NCI-H2227 (cell line): ENCODE results near the gene DNAJC27.

ENCODE experiments used
- DNase-seq: peaks from one replicate; lab custom pipeline; 2025; ENCODE audit not compliant: unreplicated experiment; lab: John Stamatoyannopoulos, UW

Gene DNAJC27

GRCh38 chr2:24909555-24910177, 62.1 kb downstream of the DNAJC27 start:
- no peak for DNase-seq

- DNase-seq, result no peak
These were observed 63.3 kb downstream of the DNAJC27 start for GRCh38 chr2:24908461-24908901.

DNA sequence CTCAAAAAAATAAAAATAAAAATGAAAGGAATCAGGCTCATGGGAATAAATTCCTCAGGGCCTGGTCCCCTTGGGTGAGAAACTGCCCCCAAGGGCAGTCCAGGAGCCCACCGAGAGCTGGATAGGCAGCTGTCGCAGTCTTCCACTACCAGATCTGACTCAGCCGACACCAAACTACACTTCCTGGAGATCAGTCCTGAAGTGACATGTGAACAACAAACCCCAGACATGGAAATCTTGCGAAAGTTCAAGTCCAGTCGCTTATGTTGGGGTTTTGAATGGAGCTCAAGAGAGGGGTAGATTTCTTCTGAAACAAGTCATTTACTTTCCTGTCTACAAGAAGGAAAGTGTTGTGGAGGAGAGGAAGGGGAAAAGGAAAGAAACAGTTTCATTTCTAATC, 64.6 kb downstream of the DNAJC27 start:
- no peak for DNase-seq

GRCh38 chr2:24906466-24906865, 65.3 kb downstream of the DNAJC27 start:
- DNase-seq, result no peak

DNA sequence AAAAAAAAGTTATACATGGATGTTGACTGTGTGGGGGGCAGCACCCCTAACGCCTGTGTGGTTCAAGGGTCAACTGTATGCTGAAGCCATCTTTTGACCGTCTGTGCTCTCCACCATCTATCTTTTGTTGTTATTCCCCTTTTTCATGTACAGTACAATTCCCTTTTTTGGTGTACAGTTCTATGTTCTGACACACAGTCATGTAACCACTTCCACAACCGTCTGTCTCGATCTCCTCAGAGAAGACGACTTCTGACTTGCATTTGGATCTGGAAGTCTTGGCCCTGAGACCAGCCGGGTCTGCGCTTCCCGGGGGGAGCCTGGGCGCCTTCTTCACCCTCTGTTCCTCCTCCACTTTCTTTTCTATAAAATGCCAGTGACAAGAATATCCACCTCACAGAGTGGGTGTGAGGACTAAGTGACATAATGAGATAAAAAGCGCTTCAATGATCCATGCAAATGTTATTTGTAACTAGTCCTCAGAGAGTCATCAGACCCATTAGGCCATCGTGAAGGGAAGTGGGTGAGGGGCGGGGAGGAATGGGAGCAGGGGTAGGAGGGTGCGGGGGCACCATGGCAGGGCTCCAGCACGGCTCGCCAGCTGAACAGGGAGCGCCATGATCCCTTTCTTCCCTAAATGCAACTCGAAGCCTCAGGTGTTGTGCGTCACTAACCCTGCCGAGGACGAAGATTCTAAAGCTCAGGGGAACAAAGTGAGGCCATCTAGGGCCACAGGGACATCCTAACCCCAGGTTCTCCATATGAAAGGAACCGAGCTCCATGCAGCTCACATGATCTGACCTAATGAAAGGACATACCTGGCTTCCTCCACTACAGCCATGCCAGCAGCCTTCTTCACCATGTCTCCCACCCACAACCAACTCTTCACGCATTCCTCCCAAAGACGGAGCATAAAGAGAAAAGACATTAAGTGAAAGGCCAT, 68.3 kb downstream of the DNAJC27 start:
- DNase-seq, result no peak

GRCh38 chr2:24899361-24899910, 72.3 kb downstream of the DNAJC27 start:
- DNase-seq, result no peak

DNA sequence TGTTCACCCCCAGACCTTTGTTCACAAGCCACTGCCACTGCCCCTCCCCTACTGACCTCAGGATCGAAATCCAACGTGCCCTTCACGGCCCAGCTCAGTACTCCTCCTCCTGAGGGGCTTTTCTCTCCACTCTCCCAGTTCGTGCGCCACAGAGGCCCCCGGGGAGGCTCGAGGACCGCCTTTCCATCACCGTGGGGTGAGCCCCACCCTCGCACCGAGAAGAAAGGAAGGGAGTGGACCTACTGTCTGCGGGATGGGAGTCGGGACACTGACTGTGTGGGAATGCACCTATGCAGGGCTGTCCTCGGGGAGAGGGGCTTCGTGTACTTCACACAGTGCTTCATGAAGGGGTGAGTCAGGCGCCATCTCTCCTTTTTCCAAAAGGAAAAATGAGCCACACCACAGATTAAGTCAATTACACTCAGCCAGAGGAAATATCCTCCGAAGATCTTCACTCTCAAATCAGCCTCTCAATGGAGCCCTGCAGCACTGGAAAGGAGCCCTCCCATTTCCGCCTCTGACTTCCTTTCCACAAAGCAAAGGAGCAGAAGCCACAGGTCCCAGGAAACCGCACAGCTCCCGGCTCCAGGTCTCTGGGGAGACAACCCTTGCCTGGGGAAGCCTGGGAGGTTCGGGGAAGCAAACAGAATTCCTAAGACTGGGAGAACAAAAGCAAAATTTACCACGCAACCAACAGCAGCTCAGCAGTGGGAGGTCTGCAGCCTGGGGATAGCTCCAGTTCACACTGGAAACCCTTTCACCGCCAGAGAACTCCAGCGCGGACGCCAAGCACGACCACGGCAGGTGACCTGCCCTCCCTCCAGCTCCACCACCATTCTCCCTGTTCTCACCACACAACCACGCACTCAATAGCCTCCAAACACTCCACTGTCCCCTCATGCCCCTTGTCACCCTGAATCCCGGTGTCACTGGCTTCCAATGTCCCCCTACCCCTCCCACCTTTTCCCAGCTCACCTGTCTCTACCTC, 73.3 kb downstream of the DNAJC27 start:
- DNase-seq, result no peak

DNA sequence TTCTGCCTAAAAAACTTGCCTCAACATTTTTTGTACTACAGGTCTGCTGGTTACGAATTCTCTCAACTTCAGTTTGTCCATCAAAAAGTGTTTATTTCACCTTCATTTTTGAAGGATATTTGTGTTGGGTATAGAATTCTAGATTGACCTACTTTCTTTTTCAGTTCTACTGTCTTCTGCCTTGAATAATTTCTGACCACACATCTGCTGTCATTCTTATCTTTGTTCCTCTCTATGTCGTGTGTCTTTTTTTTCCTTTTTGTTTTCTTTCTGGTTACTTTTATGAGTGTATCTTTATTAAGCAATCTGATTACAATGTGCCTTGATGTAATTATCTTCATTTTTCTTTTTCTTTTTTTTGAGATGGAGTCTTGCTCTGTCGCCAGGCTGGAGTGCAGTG, 77.0 kb downstream of the DNAJC27 start:
- DNase-seq, result no peak

DNA sequence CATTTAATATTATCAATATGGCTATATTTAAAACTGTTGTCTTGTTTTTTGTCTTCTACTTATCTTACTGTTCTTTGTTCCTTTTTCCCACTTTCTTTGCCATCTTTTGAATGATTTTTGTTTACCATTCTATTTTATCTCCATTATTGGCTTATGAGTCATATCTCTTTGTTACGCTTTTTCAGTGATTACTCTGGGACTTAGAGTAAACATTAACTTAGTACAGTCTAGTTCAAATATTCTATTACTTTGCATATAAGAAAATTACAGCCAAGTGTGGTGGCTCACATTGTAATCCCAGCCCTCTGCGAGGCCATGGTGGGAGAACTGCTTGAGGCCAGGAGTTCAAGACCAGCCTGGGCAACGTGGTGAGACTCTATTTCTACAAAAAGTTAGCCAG, 77.8 kb downstream of the DNAJC27 start:
- no peak for DNase-seq
